Astrocyte (in vitro differentiated cells and primary cell): ENCODE measurements around the gene TRPV2. TPM values are rescaled to one million over a fixed set of nuclear protein-coding genes. Genes with fewer than 3 reads are reported as not detected.

Experiments
- DNase-seq: peaks from one replicate; pipeline ENCODE4 v3.0.0-alpha.2; 2010; ENCODE audit warnings: low read depth
- FAIRE-seq: peaks from 2 replicates; lab custom pipeline; 2011; peaks lifted over from hg19 to GRCh38; lab: Jason Lieb, UNC
- H2AFZ ChIP-seq: 2 replicates; pipeline ENCODE4 v1.6.0; 2012; ENCODE audit warnings: low read depth, low read length, inconsistent platforms
- H3K27ac ChIP-seq: 2 replicates; pipeline ENCODE4 v1.5.1; 2011; ENCODE audit warnings: low read depth, low read length, inconsistent platforms
- H3K27me3 ChIP-seq: 2 replicates; pipeline ENCODE4 v1.6.0; 2011; ENCODE audit warnings: low read length, inconsistent platforms; ENCODE audit not compliant: insufficient read depth
- H3K36me3 ChIP-seq: 2 replicates; pipeline ENCODE4 v1.5.1; 2011; ENCODE audit warnings: low read length, inconsistent platforms; ENCODE audit not compliant: insufficient read depth
- H3K4me1 ChIP-seq: 2 replicates; pipeline ENCODE4 v1.5.1; 2011; ENCODE audit warnings: low read length, inconsistent platforms; ENCODE audit not compliant: insufficient read depth
- H3K4me2 ChIP-seq: 2 replicates; pipeline ENCODE4 v1.6.0; 2012; ENCODE audit warnings: low read length, inconsistent platforms
- H3K4me3 ChIP-seq: 2 replicates; pipeline ENCODE4 v1.5.1; 2011; ENCODE audit warnings: low read depth, mild to moderate bottlenecking, low read length, inconsistent platforms; ENCODE audit not compliant: insufficient read depth
- H3K79me2 ChIP-seq: 2 replicates; pipeline ENCODE4 v1.6.0; 2012; ENCODE audit warnings: mild to moderate bottlenecking, low read length, inconsistent platforms; ENCODE audit not compliant: insufficient read depth
- H3K9ac ChIP-seq: 2 replicates; pipeline ENCODE4 v1.6.0; 2012; ENCODE audit warnings: mild to moderate bottlenecking, low read length, inconsistent platforms
- H3K9me3 ChIP-seq: 2 replicates; pipeline ENCODE4 v1.5.1; 2012; ENCODE audit warnings: low read depth, mild to moderate bottlenecking, low read length, inconsistent platforms; ENCODE audit not compliant: insufficient read depth
- H4K20me1 ChIP-seq: 2 replicates; pipeline ENCODE4 v1.6.0; 2012; ENCODE audit warnings: low read length, inconsistent platforms; ENCODE audit not compliant: insufficient read depth
- H3K27ac Mint-ChIP-seq: one replicate; pipeline ENCODE4 v1.8.0; 2021; ENCODE audit warnings: mild to moderate bottlenecking, mixed read lengths; ENCODE audit not compliant: unreplicated experiment
- H3K27me3 Mint-ChIP-seq: one replicate; pipeline ENCODE4 v1.8.0; 2021; ENCODE audit warnings: low read depth, mixed read lengths; ENCODE audit not compliant: unreplicated experiment
- H3K36me3 Mint-ChIP-seq: one replicate; pipeline ENCODE4 v1.8.0; 2021; ENCODE audit warnings: low read depth, mixed read lengths; ENCODE audit not compliant: unreplicated experiment
- H3K4me1 Mint-ChIP-seq: one replicate; pipeline ENCODE4 v1.8.0; 2021; ENCODE audit warnings: low read depth, mixed read lengths; ENCODE audit not compliant: unreplicated experiment
- H3K4me3 Mint-ChIP-seq: one replicate; pipeline ENCODE4 v1.8.0; 2021; ENCODE audit warnings: mild to moderate bottlenecking, moderate library complexity, mixed read lengths; ENCODE audit not compliant: unreplicated experiment
- H3K9me3 Mint-ChIP-seq: one replicate; pipeline ENCODE4 v1.8.0; 2021; ENCODE audit warnings: mild to moderate bottlenecking, mixed read lengths; ENCODE audit not compliant: unreplicated experiment
- EZH2 ChIP-seq: IDR thresholded peaks from 2 replicates; pipeline ENCODE4 v1.6.1; 2012; ENCODE audit warnings: mild to moderate bottlenecking, low read length, inconsistent platforms; ENCODE audit not compliant: insufficient read depth
- total RNA-seq: library from RNA; stranded (reverse); gene quantifications from 2 replicates; pipeline ENCODE4 v1.2.1, GENCODE V29; 2021
- TF ChIP-seq, protein P1 (sequence below): IDR thresholded peaks from 2 replicates; pipeline ENCODE4 v1.5.1; 2011; ENCODE audit warnings: low read depth, mild to moderate bottlenecking, inconsistent platforms, low read length, moderate library complexity; ENCODE audit not compliant: insufficient read depth

TRPV2 gene
- total RNA-seq, 1 donor from 2014 or later = 0.86 TPM

DNA sequence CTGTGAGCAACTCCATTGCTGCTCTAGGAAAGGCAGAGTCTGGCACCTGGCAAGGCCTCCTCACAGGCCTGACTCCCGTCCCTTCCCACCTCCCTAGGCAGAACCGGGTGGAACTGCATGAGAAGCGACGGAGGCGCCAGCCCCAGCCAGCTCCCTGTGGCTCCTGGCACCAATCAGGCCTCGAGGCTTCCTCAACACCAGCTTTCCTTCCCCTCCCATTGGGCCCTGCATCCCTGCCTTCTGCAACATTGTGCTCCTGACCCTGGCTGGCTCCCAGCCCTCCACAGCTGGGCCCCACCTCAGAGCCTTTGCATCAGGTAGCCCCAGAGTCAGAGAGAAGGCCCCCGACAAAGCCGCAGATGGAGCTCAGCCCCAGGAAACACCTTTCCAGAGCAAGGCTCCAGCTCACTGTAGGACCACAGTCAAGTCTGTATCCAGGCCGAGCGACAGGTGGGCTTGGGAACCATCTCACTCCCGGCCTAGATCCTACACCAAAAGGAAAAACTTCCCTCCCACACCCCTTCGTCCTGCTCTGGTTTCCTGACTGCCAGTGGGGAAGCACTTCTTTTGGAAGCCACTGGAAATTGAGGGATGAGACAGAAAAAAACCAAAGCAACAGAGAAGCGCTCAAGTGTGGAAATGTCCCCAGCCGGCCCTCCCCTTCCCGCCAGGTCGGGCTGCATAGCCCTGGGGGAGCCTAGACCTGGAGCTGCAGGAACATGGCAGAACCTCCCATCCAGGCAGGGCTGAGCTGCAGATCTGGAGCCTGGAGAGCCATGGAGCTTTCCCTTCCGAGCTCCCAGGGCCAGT is 45.6 kb downstream of the TRPV2 start:
- DNase-seq = no peak
- no peak overlapping the region for H3K4me3 Mint-ChIP-seq
- FAIRE-seq = no peak
- H3K79me2 ChIP-seq = no peaks in the 10 kb centered on the region
- H3K9ac ChIP-seq = no peak overlapping the region
- no peaks in the 10 kb centered on the region for H3K9me3 ChIP-seq
- no peak overlapping the region for H3K27ac ChIP-seq
- peaks cover under 1% of the 10 kb centered on the region for H4K20me1 ChIP-seq
- H3K36me3 ChIP-seq = no peaks in the 10 kb centered on the region
- H3K4me1 ChIP-seq = peaks cover 7% of the 10 kb centered on the region
- no peaks in the 10 kb centered on the region for H3K4me1 Mint-ChIP-seq
- no peak overlapping the region for H3K27ac Mint-ChIP-seq
- H3K27me3 ChIP-seq = no peaks in the 10 kb centered on the region
- H3K36me3 Mint-ChIP-seq = peaks cover 16% of the 10 kb centered on the region
- H3K9me3 Mint-ChIP-seq = no peaks in the 10 kb centered on the region
- H3K4me3 ChIP-seq = no peak overlapping the region
- no peak for TF ChIP-seq EZH2
- TF ChIP-seq, protein P1, sequence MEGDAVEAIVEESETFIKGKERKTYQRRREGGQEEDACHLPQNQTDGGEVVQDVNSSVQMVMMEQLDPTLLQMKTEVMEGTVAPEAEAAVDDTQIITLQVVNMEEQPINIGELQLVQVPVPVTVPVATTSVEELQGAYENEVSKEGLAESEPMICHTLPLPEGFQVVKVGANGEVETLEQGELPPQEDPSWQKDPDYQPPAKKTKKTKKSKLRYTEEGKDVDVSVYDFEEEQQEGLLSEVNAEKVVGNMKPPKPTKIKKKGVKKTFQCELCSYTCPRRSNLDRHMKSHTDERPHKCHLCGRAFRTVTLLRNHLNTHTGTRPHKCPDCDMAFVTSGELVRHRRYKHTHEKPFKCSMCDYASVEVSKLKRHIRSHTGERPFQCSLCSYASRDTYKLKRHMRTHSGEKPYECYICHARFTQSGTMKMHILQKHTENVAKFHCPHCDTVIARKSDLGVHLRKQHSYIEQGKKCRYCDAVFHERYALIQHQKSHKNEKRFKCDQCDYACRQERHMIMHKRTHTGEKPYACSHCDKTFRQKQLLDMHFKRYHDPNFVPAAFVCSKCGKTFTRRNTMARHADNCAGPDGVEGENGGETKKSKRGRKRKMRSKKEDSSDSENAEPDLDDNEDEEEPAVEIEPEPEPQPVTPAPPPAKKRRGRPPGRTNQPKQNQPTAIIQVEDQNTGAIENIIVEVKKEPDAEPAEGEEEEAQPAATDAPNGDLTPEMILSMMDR = no peak
- H2AFZ ChIP-seq = no peak overlapping the region
- peaks cover 2% of the 10 kb centered on the region for H3K27me3 Mint-ChIP-seq
- no peak overlapping the region for H3K4me2 ChIP-seq

DNA sequence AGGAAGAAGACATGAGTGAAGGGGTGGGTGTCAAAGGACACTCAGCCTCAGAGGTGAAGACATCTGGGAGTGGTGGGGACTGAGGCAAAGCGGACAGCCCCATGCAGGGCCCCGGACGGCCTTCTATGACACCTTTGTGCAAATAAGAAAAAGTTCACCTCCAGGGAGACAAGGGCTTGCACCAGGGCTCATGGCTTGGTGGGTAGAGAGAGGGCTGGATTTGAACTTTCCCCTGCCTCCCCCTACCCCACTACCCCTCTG is 46.2 kb downstream of the TRPV2 start:
- FAIRE-seq = no peak

More for the DNA sequence above, 46.2 kb downstream of the TRPV2 start:
- no peak overlapping the region for H3K4me2 ChIP-seq
- H3K27ac Mint-ChIP-seq = no peak overlapping the region
- no peaks in the 10 kb centered on the region for H3K4me1 Mint-ChIP-seq
- peaks cover 2% of the 10 kb centered on the region for H3K27me3 Mint-ChIP-seq
- no peaks in the 10 kb centered on the region for H3K36me3 ChIP-seq
- H2AFZ ChIP-seq = no peak overlapping the region
- H3K27me3 ChIP-seq = no peaks in the 10 kb centered on the region
- peaks cover 7% of the 10 kb centered on the region for H3K4me1 ChIP-seq
- no peak overlapping the region for H3K27ac ChIP-seq
- no peaks in the 10 kb centered on the region for H3K9me3 Mint-ChIP-seq
- no peak overlapping the region for H3K9ac ChIP-seq
- no peak overlapping the region for H3K4me3 Mint-ChIP-seq
- TF ChIP-seq EZH2 = no peak
- TF ChIP-seq, protein P1 = no peak
- peaks cover 2% of the 10 kb centered on the region for H4K20me1 ChIP-seq
- peaks cover 18% of the 10 kb centered on the region for H3K36me3 Mint-ChIP-seq
- no peak overlapping the region for H3K4me3 ChIP-seq
- H3K9me3 ChIP-seq = no peaks in the 10 kb centered on the region
- H3K79me2 ChIP-seq = no peaks in the 10 kb centered on the region
- no peak for DNase-seq
